H1 (cell line): ENCODE data around the gene DHRS2. TPM values are rescaled to one million over a fixed set of nuclear protein-coding genes. Genes with fewer than 3 reads are reported as not detected.

Experiments used
- polyA plus RNA-seq, 7 experiments: library from polyadenylated mRNA; depleted of rRNA in 3 of 7; stranded (reverse) in 5 of 7; unstranded in 2 of 7; fragments of >200 nt in 5 of 7; fragments of 200-250 nt in 2 of 7; gene quantifications; 1 replicate in 5 of 7; 2 replicates in 1 of 7; 4 replicates in 1 of 7; pipeline versions ENCODE4 v1.2.1 to v1.2.3, GENCODE V29; 2011 to 2013; ENCODE audit warnings: missing spikeins in 2 of 7, mixed read lengths in 2 of 7
- total RNA-seq: library from RNA; stranded (reverse); fragmentation: NEBNext Ultra II Directional; extraction: Animal tissue kit (Norgen Biotek cat#: 25700); gene quantifications from 2 replicates; pipeline ENCODE4 v1.2.1, GENCODE V29; 2021

DHRS2 gene
- total and polyA plus RNA-seq, 2 of the 8 experiments (the other 6 are each of a cell fraction or from before 2014, with no cell fraction given) = 1.1 to 3.5 TPM

Other genes starting within 250 kb of the DHRS2 start
- not detected in 2 replicates for gene MYH6, start 228.1 kb upstream of the DHRS2 start, total RNA-seq
- 0.03 and 0.05 TPM in 2 replicates for gene MYH6, start 228.1 kb upstream of the DHRS2 start, polyA plus RNA-seq (2011; rRNA removed)
- not detected in 2 replicates for gene MYH7, start 200.7 kb upstream of the DHRS2 start, total RNA-seq
- gene MYH7, start 200.7 kb upstream of the DHRS2 start, polyA plus RNA-seq (2011; rRNA removed) = 0.02 TPM in 1 of 2 replicates, not detected in the other
- 48.8 and 56.0 TPM in 2 replicates for gene NGDN, start 166.7 kb upstream of the DHRS2 start, total RNA-seq
- gene NGDN, start 166.7 kb upstream of the DHRS2 start, polyA plus RNA-seq (2011; rRNA removed) = 22.4 and 39.8 TPM in 2 replicates
- gene ZFHX2, start 84.6 kb upstream of the DHRS2 start, total RNA-seq = 27.0 and 28.6 TPM in 2 replicates
- gene ZFHX2, start 84.6 kb upstream of the DHRS2 start, polyA plus RNA-seq (2011; rRNA removed) = 2.7 and 3.7 TPM in 2 replicates
- gene THTPA, start 80.1 kb upstream of the DHRS2 start, total RNA-seq = 14.8 and 16.6 TPM in 2 replicates
- 19.0 and 23.4 TPM in 2 replicates for gene THTPA, start 80.1 kb upstream of the DHRS2 start, polyA plus RNA-seq (2011; rRNA removed)
- 70.1 and 70.9 TPM in 2 replicates for gene AP1G2, start 68.6 kb upstream of the DHRS2 start, total RNA-seq
- gene AP1G2, start 68.6 kb upstream of the DHRS2 start, polyA plus RNA-seq (2011; rRNA removed) = 134 and 162 TPM in 2 replicates
- 46.4 and 46.7 TPM in 2 replicates for gene JPH4, start 57.6 kb upstream of the DHRS2 start, total RNA-seq
- 23.9 and 35.0 TPM in 2 replicates for gene JPH4, start 57.6 kb upstream of the DHRS2 start, polyA plus RNA-seq (2011; rRNA removed)